GM10248 (cell line): ENCODE data around the gene LRRC3.
"Not testable (repeated sequence)": the region's sequence is repeated elsewhere in the genome, so short reads cannot be mapped to it uniquely, and the experiment has no call there.

ENCODE experiments used
- CTCF ChIA-PET: fragments of 300-600 bp; sonication (Branson Sonifier 250); formaldehyde crosslinking; extraction: SDS; loops from one replicate; lab custom pipeline; 2021; ENCODE audit warnings: antibody characterized with exemption; lab: Yijun Ruan, JAX
- POLR2A ChIA-PET: fragments of 350-650 bp; sonication (Branson Sonifier 250); formaldehyde crosslinking; extraction: SDS; loops from one replicate; lab custom pipeline; 2020; ENCODE audit warnings: antibody characterized with exemption; lab: Yijun Ruan, JAX
- DNase-seq: peaks from one replicate; pipeline ENCODE4 v3.0.0; 2012; ENCODE audit errors: extremely low spot score
- CTCF ChIP-seq: IDR thresholded peaks from 2 replicates; pipeline ENCODE4 v1.5.1; 2012; ENCODE audit warnings: mild to moderate bottlenecking, low read depth; ENCODE audit errors: extremely low read depth, missing control alignments, control extremely low read depth

LRRC3 gene

GRCh38 chr21:44498280-44499210 lies 43.2 kb downstream of the LRRC3 start:
- ChIA-PET CTCF (interaction anchor here (1.4 kb wide), 1 partner anchor 11 kb away, joined by 5 read pairs; no protein-coding TSS in a partner anchor), POLR2A (no interaction called here)
- TF ChIP-seq CTCF = no peak
- DNase-seq = no peak

GRCh38 chr21:44499211-44499560 lies 43.9 kb downstream of the LRRC3 start:
- no peak for TF ChIP-seq CTCF
- ChIA-PET CTCF (interaction anchor here (1.4 kb wide), 1 partner anchor 11 kb away, joined by 5 read pairs; no protein-coding TSS in a partner anchor), POLR2A (no interaction called here)
- DNase-seq = no peak

- ChIA-PET POLR2A (no interaction called here), CTCF (interaction anchor here (1.4 kb wide), 1 partner anchor 10 kb away, joined by 5 read pairs; no protein-coding TSS in a partner anchor)
- no peak for DNase-seq
- TF ChIP-seq CTCF = no peak
These were observed 44.3 kb downstream of the LRRC3 start for GRCh38 chr21:44499631-44500030.

- TF ChIP-seq CTCF = no peak
- POLR2A ChIA-PET = no interaction called here
- no peak for DNase-seq
- CTCF ChIA-PET = interaction anchor here (1.4 kb wide), 1 partner anchor 10 kb away, joined by 5 read pairs; no protein-coding TSS in a partner anchor
These were observed 44.8 kb downstream of the LRRC3 start for GRCh38 chr21:44500111-44500510.

GRCh38 chr21:44502171-44502958 lies 47.1 kb downstream of the LRRC3 start:
- TF ChIP-seq CTCF = no peak
- DNase-seq = no peak
- POLR2A ChIA-PET = no interaction called here
- CTCF ChIA-PET = interaction anchor here (1.1 to 1.9 kb wide), 5 partner anchors 8 to 382 kb away, joined by 3 to 10 read pairs (median 4); no protein-coding TSS in a partner anchor

GRCh38 chr21:44503006-44503889 lies 47.9 kb downstream of the LRRC3 start:
- CTCF ChIA-PET, DNase-seq: not testable (repeated sequence)
- POLR2A ChIA-PET = interaction anchor here (0.7 kb wide), 1 partner anchor 290 kb away, joined by 4 read pairs; no protein-coding TSS in a partner anchor
